Ishikawa (cell line): ENCODE data around the gene FBH1.

Experiments used
- EP300 ChIP-seq: IDR thresholded peaks from 2 replicates; pipeline ENCODE4 v1.6.1; 2012; ENCODE audit warnings: borderline replicate concordance
- RAD21 ChIP-seq: IDR thresholded peaks from 2 replicates; pipeline ENCODE4 v1.6.1; 2012; ENCODE audit warnings: low read depth
- TAF1 ChIP-seq: IDR thresholded peaks from 2 replicates; pipeline ENCODE4 v1.6.1; 2012; ENCODE audit warnings: low read depth, mild to moderate bottlenecking
- TEAD4 ChIP-seq: IDR thresholded peaks from 2 replicates; pipeline ENCODE4 v1.6.1; 2012
- TF ChIP-seq, protein P1 (sequence below): IDR thresholded peaks from 2 replicates; pipeline ENCODE4 v1.6.1; 2012
- TF ChIP-seq, protein P2 (sequence below): IDR thresholded peaks from 2 replicates; pipeline ENCODE4 v1.6.1; 2012
- TF ChIP-seq, protein P3 (sequence below): IDR thresholded peaks from 2 replicates; pipeline ENCODE4 v1.6.1; 2012; ENCODE audit warnings: low read depth, mild to moderate bottlenecking

DNA sequence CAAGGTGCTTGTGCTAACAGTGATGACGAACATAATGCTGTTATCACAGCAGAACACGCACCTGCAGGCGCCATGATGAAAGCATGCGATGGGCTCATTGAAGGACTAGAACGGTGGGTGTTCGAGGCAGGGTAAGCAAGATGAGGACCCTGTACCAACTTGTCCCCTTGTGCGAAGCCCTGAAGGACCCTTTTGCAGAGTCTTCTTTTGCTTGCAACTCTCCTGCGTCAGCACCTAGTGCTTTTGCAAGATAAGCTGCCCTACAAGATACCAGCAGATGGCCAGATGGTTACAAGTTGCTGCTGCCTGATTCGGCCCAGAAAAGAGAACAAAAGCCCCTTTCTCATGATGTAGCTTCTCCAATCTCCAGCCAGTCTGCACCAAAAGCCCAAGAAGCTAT, 91.5 kb downstream of the FBH1 start:
- TF ChIP-seq, protein P1, sequence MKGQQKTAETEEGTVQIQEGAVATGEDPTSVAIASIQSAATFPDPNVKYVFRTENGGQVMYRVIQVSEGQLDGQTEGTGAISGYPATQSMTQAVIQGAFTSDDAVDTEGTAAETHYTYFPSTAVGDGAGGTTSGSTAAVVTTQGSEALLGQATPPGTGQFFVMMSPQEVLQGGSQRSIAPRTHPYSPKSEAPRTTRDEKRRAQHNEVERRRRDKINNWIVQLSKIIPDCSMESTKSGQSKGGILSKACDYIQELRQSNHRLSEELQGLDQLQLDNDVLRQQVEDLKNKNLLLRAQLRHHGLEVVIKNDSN = no peak
- TF ChIP-seq TAF1 = no peak
- TF ChIP-seq, protein P2, sequence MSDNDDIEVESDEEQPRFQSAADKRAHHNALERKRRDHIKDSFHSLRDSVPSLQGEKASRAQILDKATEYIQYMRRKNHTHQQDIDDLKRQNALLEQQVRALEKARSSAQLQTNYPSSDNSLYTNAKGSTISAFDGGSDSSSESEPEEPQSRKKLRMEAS = no peak
- TF ChIP-seq TEAD4 = no peak
- TF ChIP-seq, protein P3, sequence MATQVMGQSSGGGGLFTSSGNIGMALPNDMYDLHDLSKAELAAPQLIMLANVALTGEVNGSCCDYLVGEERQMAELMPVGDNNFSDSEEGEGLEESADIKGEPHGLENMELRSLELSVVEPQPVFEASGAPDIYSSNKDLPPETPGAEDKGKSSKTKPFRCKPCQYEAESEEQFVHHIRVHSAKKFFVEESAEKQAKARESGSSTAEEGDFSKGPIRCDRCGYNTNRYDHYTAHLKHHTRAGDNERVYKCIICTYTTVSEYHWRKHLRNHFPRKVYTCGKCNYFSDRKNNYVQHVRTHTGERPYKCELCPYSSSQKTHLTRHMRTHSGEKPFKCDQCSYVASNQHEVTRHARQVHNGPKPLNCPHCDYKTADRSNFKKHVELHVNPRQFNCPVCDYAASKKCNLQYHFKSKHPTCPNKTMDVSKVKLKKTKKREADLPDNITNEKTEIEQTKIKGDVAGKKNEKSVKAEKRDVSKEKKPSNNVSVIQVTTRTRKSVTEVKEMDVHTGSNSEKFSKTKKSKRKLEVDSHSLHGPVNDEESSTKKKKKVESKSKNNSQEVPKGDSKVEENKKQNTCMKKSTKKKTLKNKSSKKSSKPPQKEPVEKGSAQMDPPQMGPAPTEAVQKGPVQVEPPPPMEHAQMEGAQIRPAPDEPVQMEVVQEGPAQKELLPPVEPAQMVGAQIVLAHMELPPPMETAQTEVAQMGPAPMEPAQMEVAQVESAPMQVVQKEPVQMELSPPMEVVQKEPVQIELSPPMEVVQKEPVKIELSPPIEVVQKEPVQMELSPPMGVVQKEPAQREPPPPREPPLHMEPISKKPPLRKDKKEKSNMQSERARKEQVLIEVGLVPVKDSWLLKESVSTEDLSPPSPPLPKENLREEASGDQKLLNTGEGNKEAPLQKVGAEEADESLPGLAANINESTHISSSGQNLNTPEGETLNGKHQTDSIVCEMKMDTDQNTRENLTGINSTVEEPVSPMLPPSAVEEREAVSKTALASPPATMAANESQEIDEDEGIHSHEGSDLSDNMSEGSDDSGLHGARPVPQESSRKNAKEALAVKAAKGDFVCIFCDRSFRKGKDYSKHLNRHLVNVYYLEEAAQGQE = no peak
- no peak for TF ChIP-seq EP300
- no peak for TF ChIP-seq RAD21
